ENCODE measurements around the gene PIEZO1.

The PIEZO1 gene

GRCh38 chr16:88747588-88748301, 37.3 kb downstream of the PIEZO1 start:
- no peak for DNase-seq

GRCh38 chr16:88746506-88746905, 38.5 kb downstream of the PIEZO1 start:
- no peak for DNase-seq

DNA sequence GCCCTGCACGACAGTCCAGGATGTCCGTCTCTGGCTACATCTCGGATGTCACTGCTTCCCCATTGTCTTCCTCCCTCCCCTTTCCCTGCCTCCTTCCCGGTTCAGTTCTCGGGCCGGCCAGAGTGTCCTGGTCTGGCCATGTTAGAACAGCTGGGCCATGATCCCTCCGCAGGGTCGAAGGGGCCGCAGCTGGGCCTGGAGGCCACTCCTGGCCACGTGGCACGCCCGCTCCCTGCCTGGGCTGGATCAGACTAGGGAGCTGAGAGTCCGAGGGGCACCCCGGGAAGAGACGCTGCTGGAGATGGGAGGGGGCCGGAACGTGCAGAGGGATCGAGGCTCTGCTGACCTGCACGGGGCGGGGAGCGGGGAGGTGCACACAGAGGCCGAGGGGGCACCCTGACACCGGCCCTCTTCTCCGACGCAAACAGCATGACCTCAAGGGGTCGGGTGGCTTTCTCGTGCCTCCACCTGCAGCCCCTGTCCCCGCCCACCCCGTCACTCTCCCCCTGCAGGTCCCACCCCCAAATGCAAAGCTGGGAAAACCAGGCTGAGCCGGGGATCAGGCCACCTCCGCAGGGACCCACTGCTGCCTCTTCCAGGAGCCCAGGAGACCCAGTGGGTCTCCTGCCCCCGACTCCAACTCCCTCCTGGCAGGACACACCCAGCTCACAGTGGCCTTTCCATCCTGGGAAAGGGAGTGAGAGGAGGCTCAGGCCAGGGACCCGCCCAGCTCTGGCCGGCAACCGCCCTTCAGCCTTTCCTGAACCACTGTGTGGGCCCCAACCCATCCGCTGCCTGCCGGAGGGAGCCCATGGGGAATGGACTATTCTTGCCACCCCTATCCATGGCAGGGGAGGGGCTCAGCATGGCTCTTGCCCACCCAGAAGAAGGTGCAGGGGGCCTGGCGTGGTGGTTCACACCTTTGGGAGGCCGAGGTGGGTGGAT, 40.2 kb downstream of the PIEZO1 start:
- no peak for DNase-seq

DNA sequence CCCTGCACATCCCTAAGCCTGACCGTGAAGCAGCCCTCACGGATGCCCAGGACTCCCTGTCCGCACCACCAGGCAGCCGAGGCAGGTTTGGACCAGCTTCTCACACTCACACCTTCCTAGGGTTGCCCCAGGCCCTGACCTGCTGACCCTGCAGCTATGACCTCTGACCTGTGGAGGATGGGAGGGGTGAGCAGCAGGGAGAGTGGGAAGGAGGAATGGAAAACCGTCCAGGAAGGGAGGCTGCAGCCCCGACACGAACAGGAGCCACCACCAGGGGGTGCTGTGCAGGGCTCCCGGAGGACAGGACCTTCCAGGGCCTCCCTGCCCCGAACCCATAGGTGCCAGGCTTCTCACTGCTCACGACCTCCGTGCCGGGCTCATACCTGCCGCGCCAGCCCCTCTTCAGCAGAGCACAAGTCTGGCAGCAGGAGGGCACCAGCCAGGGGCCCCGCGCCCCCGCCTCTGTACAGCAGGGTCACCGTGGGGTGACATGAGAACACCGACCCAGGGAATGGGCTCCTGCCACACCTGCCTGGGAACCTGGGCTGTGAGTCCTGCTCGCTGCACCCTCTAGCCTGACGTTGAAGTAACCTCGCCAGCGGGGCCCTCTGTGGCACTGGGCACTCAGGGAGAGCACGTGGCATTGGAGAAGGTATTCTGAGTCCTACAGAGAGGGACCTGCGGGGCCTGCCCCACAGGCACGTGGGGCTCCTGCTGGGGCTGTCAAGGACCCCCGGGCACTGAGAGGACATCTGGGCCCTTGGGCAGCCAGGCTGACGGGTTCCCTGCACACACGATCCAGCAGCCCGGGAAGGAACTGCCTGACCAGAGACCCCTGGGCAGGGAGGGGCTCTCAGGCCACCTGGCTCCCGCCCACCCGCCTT, 41.1 kb downstream of the PIEZO1 start:
- DNase-seq, result peak; percentile 61

GRCh38 chr16:88742896-88743605, 42.0 kb downstream of the PIEZO1 start:
- no peak for DNase-seq

GRCh38 chr16:88741368-88741767, 43.7 kb downstream of the PIEZO1 start:
- no peak for DNase-seq

- DNase-seq, result no peak
These were observed 44.3 kb downstream of the PIEZO1 start for GRCh38 chr16:88740727-88741055.

DNA sequence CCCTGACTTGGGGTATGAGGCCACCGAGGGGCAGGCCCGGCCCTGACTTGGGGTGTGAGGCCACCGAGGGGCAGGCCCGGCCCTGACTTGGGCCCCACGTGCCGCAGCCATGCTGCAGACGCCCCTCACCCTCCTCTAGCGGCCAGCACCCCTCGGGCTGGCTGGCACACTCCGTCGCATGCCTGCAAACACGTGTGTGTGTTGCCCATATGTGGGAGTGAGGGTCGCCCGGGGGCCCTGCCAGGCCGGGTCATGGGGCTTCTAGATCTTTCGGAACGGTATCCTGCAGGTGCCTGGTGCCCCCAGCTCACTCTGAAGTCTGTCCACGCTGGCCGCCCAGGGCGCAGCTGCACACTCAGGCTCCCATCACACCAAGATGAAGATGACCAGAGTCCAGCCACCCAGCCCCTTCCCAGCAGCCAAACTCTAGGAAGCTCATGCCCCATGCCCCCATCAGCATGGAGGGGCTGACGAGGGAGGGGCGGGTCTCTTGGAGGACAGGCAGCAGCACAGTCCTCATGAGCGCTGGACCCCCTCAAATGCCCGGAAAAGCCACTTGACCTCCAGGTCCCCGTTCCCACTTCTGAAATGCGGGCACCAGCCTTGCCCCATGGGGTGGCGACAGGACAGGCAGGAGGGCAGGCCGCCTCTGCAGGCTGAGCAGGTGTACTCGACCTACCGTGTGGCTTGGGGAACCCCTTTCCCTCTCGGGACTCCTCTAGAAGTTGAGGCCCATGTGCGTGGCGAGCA, 44.9 kb downstream of the PIEZO1 start:
- DNase-seq, result no peak

GRCh38 chr16:88739139-88739976, 45.7 kb downstream of the PIEZO1 start:
- no peak for DNase-seq

- DNase-seq, result no peak
These were observed 46.6 kb downstream of the PIEZO1 start for GRCh38 chr16:88738151-88739084.

GRCh38 chr16:88737298-88738150, 47.5 kb downstream of the PIEZO1 start:
- peak; percentile 43 for DNase-seq

DNA sequence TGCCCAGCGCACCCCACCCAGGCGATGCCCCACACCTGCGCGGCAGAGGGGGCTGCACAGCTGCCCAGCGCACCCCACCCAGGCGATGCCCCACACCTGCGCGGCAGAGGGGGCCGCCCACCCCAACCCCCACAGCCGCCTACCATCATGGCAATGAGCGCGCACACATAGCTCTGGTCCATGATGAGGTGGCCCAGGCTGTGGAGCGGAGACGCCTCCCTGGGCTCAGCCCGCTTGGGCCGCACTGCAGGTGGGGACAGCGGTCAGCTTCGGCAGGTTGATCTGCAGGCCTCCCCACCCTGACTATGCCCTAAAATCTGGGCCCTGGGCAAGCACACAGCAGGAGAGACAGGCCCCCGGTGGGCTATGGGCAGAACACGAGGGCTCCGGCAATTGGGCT, 48.5 kb downstream of the PIEZO1 start:
- no peak for DNase-seq

GRCh38 chr16:88736088-88736487, 48.9 kb downstream of the PIEZO1 start:
- no peak for DNase-seq

DNA sequence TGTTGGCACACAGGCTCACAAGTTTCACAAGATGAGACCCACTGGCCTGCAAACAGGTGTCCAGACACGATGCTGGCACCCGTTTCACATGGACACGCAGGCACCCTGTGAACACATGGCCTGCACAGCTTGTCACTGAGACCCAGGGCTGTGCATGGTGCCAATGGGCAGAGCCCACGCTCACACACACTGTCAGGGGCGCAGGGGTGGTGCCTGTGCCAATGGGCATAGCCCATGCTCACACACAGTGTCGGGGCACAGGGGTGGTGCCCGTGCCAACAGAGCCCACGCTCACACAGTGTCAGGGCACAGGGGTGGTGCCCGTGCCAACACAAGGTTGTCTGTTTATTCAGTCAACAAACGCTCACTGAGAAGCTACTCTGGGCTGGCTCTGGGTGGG, 49.4 kb downstream of the PIEZO1 start:
- no peak for DNase-seq

DNA sequence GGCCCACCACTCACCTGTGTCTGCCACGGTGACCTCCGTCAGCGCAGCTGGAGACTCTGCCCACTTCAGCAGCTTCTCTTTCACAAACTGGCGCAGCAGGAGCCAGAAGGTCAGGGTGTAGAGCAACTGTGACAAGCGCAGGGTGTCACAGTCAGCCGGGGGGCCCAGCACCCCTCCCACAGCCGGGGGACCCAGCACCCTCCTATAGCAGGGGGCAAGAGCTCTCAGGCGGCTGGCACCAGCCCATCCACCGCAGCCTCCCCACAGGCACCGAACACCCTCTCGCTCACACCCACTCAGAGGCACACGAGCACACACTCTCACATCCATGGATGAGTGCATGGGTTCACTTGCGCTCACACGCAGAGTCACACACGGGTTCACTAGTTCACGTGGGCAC, 49.9 kb downstream of the PIEZO1 start:
- no peak for DNase-seq

DNA sequence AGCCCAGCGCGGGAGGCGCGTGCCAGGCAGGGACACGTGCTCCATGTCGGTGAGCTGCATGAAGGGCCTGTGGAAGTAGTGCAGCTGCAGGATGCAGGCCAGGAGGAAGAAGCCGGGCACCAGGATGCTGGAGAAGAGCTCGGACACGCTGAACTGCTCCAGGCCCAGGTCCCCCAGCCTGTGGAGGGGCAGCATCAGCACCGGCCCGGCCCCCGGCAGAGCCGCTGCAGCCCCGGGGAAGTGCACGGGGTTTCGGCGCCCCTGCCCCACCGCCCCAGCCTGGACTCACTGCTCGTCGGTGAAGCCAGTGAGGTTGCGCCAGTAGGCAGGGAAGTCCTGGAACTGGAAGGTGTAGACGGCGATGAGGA, 50.7 kb downstream of the PIEZO1 start:
- DNase-seq, result no peak

- no peak for DNase-seq
These were observed 51.2 kb downstream of the PIEZO1 start for GRCh38 chr16:88733630-88734360.

- DNase-seq, result no peak
These were observed 52.1 kb downstream of the PIEZO1 start for GRCh38 chr16:88732961-88733294.

Measured in NCI-H1092 (cell line).